WTC11 (cell line): ENCODE results near the gene RGS7. TPM values are rescaled to one million over a fixed set of nuclear protein-coding genes. Genes with fewer than 3 reads are reported as not detected.
A peak's percentile ranks its signal among the peaks of the same experiment; 100 is the strongest.

Experiments
- ATAC-seq: fragments of 200-7000 bp; cut with Tn5 transposase; 2 replicates; pipeline ENCODE4 v1.10.0; 2021; ENCODE audit warnings: mild to moderate bottlenecking, moderate library complexity
- CTCF ChIA-PET: fragments of 300-600 bp; sonication (Branson Sonifier 250); formaldehyde crosslinking; loops from one replicate; lab custom pipeline; 2021; ENCODE audit warnings: antibody characterized with exemption; lab: Charles Lee
- POLR2A ChIA-PET: fragments of 350-600 bp; sonication (Branson Sonifier 250); formaldehyde crosslinking; loops from one replicate; lab custom pipeline; 2021; ENCODE audit warnings: antibody characterized with exemption; lab: Charles Lee
- DNase-seq: peaks from one replicate; pipeline ENCODE4 v3.0.0; 2021; ENCODE audit warnings: low spot score
- H3K27ac Mint-ChIP-seq: 2 replicates; pipeline ENCODE4 v1.8.0; 2021; ENCODE audit warnings: mixed read lengths
- H3K27me3 Mint-ChIP-seq: 2 replicates; pipeline ENCODE4 v1.8.0; 2021; ENCODE audit warnings: low read depth, mild to moderate bottlenecking, moderate library complexity, mixed read lengths
- H3K36me3 Mint-ChIP-seq: 2 replicates; pipeline ENCODE4 v1.8.0; 2021; ENCODE audit warnings: mixed read lengths
- H3K4me1 Mint-ChIP-seq: 2 replicates; pipeline ENCODE4 v1.8.0; 2022; ENCODE audit warnings: mixed read lengths
- H3K4me3 Mint-ChIP-seq: 2 replicates; pipeline ENCODE4 v1.8.0; 2021; ENCODE audit warnings: mild to moderate bottlenecking, moderate library complexity, mixed read lengths
- H3K9me3 Mint-ChIP-seq: 2 replicates; pipeline ENCODE4 v1.8.0; 2021; ENCODE audit warnings: mixed read lengths
- AFF4 ChIP-seq: sonication (generic); formaldehyde crosslinking; IDR thresholded peaks from 2 replicates; pipeline ENCODE4 v1.8.1; 2023; ENCODE audit warnings: mild to moderate bottlenecking, missing genetic modification reagents, borderline replicate concordance
- ATF6 ChIP-seq: sonication (generic); formaldehyde crosslinking; IDR thresholded peaks from 2 replicates; pipeline ENCODE4 v1.8.1; 2023; ENCODE audit warnings: mild to moderate bottlenecking, missing genetic modification reagents
- GRHL2 ChIP-seq: fragments of 250-450 bp; sonication (Bioruptor Pico); IDR thresholded peaks from 2 replicates; pipeline ENCODE4 v1.8.0; 2022; ENCODE audit warnings: mild to moderate bottlenecking, moderate library complexity; ENCODE audit not compliant: insufficient replicate concordance, severe bottlenecking
- HMGA2 ChIP-seq: fragments of 250-450 bp; sonication (Bioruptor Pico); IDR thresholded peaks from 2 replicates; pipeline ENCODE4 v1.4.0; 2021; ENCODE audit warnings: mild to moderate bottlenecking, moderate library complexity
- KAT7 ChIP-seq: sonication (generic); formaldehyde crosslinking; IDR thresholded peaks from 2 replicates; pipeline ENCODE4 v1.8.1; 2023; ENCODE audit warnings: missing genetic modification reagents, mild to moderate bottlenecking, borderline replicate concordance
- NFYB ChIP-seq: sonication (generic); formaldehyde crosslinking; conservative IDR thresholded peaks from 2 replicates; pipeline ENCODE4 v1.8.0; 2022; ENCODE audit warnings: low read depth, missing genetic modification reagents
- NR2C2 ChIP-seq: sonication (generic); formaldehyde crosslinking; IDR thresholded peaks from 2 replicates; pipeline ENCODE4 v1.8.0; 2022; ENCODE audit warnings: mild to moderate bottlenecking, missing genetic modification reagents
- NR3C1 ChIP-seq: sonication (generic); formaldehyde crosslinking; conservative IDR thresholded peaks from 2 replicates; pipeline ENCODE4 v1.8.1; 2023; ENCODE audit warnings: low read depth, mild to moderate bottlenecking, missing genetic modification reagents
- PREB ChIP-seq: sonication (generic); formaldehyde crosslinking; IDR thresholded peaks from 2 replicates; pipeline ENCODE4 v1.8.1; 2022; ENCODE audit warnings: mild to moderate bottlenecking, missing genetic modification reagents, moderate library complexity, borderline replicate concordance
- PRRX2 ChIP-seq: fragments of 250-450 bp; sonication (Bioruptor Pico); IDR thresholded peaks from 2 replicates; pipeline ENCODE4 v1.8.0; 2021; ENCODE audit warnings: mild to moderate bottlenecking
- RELA ChIP-seq: sonication (generic); formaldehyde crosslinking; IDR thresholded peaks from 2 replicates; pipeline ENCODE4 v1.8.1; 2022; ENCODE audit warnings: missing genetic modification reagents, mild to moderate bottlenecking, borderline replicate concordance
- SP1 ChIP-seq: sonication (generic); formaldehyde crosslinking; conservative IDR thresholded peaks from 2 replicates; pipeline ENCODE4 v1.8.1; 2022; ENCODE audit warnings: missing genetic modification reagents
- USF1 ChIP-seq: sonication (generic); formaldehyde crosslinking; IDR thresholded peaks from 2 replicates; pipeline ENCODE4 v1.8.0; 2022; ENCODE audit warnings: mild to moderate bottlenecking, missing genetic modification reagents
- ZNF232 ChIP-seq: sonication (generic); formaldehyde crosslinking; IDR thresholded peaks from 2 replicates; pipeline ENCODE4 v1.8.0; 2022; ENCODE audit warnings: mild to moderate bottlenecking, missing genetic modification reagents
- total RNA-seq: library from RNA; stranded (reverse); gene quantifications from 3 replicates; pipeline ENCODE4 v1.2.3, GENCODE V29; 2021
- TF ChIP-seq, protein P1 (sequence below): fragments of 200-600 bp; IDR thresholded peaks from 2 replicates; pipeline ENCODE4 v1.8.0; 2022; ENCODE audit warnings: antibody characterized with exemption
- TF ChIP-seq, protein P2 (sequence below): sonication (generic); formaldehyde crosslinking; IDR thresholded peaks from 2 replicates; pipeline ENCODE4 v1.8.1; 2023; ENCODE audit warnings: mild to moderate bottlenecking, missing genetic modification reagents, moderate library complexity
- TF ChIP-seq, protein P3 (sequence below): sonication (generic); formaldehyde crosslinking; IDR thresholded peaks from 2 replicates; pipeline ENCODE4 v1.8.0; 2022; ENCODE audit warnings: mild to moderate bottlenecking, missing genetic modification reagents
- TF ChIP-seq, protein P4 (sequence below): sonication (generic); formaldehyde crosslinking; IDR thresholded peaks from 2 replicates; pipeline ENCODE4 v1.8.0; 2023; ENCODE audit warnings: mild to moderate bottlenecking, missing genetic modification reagents

Gene RGS7
- total RNA-seq, 1 experiment from 2014 or later: 1.2 TPM

GRCh38 chr1:241270016-241270415 is 87.0 kb downstream of the RGS7 start (continued):
- TF ChIP-seq NFYB (CRISPR knock-in tag) (no peak), NR3C1 (CRISPR knock-in tag) (no peak), ZNF232 (CRISPR knock-in tag) (no peak)

DNA sequence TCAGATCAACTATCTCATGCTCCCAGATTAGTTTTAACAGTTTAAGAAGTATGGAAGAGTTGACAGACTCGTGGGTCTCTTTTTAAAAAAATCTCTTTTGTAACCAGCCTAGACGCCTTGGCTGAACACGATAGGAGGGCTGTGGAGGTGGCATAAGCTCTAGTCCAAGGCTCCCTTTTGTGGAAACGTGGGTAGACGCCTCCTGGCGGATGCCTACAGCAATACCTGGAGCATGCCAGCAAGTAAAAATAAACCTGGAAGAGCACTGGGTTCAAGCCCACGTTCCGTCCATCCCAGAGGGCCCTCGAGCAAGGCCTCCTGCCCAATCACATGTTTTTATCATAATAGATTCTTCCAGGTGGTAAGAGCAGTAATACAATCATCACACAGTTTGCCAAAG is 87.9 kb downstream of the RGS7 start:
- CTCF ChIA-PET: interaction anchor here (0.5 to 2.9 kb wide), 7 partner anchors 31 to 623 kb away, joined by 3 to 19 read pairs (median 3); no protein-coding TSS in a partner anchor
- Mint-ChIP-seq H3K36me3 (peaks cover 23% of the 10 kb centered on the region), H3K9me3 (peaks cover 26% of the 10 kb centered on the region), H3K4me3 (no peak overlapping the region), H3K27ac (no peak overlapping the region), H3K4me1 (peaks cover 8% of the 10 kb centered on the region), H3K27me3 (no peaks in the 10 kb centered on the region)
- POLR2A ChIA-PET: no interaction called here
- DNase-seq (peak; percentile 47), ATAC-seq (peak; percentile 84)
- no peak for TF ChIP-seq GRHL2 (CRISPR knock-in tag)
- TF ChIP-seq, protein P1, sequence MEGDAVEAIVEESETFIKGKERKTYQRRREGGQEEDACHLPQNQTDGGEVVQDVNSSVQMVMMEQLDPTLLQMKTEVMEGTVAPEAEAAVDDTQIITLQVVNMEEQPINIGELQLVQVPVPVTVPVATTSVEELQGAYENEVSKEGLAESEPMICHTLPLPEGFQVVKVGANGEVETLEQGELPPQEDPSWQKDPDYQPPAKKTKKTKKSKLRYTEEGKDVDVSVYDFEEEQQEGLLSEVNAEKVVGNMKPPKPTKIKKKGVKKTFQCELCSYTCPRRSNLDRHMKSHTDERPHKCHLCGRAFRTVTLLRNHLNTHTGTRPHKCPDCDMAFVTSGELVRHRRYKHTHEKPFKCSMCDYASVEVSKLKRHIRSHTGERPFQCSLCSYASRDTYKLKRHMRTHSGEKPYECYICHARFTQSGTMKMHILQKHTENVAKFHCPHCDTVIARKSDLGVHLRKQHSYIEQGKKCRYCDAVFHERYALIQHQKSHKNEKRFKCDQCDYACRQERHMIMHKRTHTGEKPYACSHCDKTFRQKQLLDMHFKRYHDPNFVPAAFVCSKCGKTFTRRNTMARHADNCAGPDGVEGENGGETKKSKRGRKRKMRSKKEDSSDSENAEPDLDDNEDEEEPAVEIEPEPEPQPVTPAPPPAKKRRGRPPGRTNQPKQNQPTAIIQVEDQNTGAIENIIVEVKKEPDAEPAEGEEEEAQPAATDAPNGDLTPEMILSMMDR: peak; percentile 45
- TF ChIP-seq NR2C2 (CRISPR knock-in tag): no peak

- peaks cover 2% of the 10 kb centered on the region; the same call in 1 of the 2 replicates for H3K9me3 Mint-ChIP-seq
- ChIA-PET CTCF (no interaction called here), POLR2A (no interaction called here)
- DNase-seq: no peak
- no peak for ATAC-seq
- no peaks in the 10 kb centered on the region for H3K27me3 Mint-ChIP-seq
- H3K36me3 Mint-ChIP-seq: no peaks in the 10 kb centered on the region
- H3K4me1 Mint-ChIP-seq: peaks cover 4% of the 10 kb centered on the region
- H3K4me3 Mint-ChIP-seq: no peak overlapping the region
- no peak overlapping the region for H3K27ac Mint-ChIP-seq
- no peak for TF ChIP-seq USF1 (CRISPR knock-in tag)
- TF ChIP-seq PRRX2: no peak
- TF ChIP-seq SP1: no peak
- TF ChIP-seq, protein P2, sequence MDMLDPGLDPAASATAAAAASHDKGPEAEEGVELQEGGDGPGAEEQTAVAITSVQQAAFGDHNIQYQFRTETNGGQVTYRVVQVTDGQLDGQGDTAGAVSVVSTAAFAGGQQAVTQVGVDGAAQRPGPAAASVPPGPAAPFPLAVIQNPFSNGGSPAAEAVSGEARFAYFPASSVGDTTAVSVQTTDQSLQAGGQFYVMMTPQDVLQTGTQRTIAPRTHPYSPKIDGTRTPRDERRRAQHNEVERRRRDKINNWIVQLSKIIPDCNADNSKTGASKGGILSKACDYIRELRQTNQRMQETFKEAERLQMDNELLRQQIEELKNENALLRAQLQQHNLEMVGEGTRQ (CRISPR knock-in tag): no peak
- TF ChIP-seq KAT7 (CRISPR knock-in tag): no peak
- TF ChIP-seq, protein P3, sequence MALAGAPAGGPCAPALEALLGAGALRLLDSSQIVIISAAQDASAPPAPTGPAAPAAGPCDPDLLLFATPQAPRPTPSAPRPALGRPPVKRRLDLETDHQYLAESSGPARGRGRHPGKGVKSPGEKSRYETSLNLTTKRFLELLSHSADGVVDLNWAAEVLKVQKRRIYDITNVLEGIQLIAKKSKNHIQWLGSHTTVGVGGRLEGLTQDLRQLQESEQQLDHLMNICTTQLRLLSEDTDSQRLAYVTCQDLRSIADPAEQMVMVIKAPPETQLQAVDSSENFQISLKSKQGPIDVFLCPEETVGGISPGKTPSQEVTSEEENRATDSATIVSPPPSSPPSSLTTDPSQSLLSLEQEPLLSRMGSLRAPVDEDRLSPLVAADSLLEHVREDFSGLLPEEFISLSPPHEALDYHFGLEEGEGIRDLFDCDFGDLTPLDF (CRISPR knock-in tag): no peak
- no peak for TF ChIP-seq RELA
- TF ChIP-seq AFF4 (CRISPR knock-in tag): no peak
- TF ChIP-seq, protein P4, sequence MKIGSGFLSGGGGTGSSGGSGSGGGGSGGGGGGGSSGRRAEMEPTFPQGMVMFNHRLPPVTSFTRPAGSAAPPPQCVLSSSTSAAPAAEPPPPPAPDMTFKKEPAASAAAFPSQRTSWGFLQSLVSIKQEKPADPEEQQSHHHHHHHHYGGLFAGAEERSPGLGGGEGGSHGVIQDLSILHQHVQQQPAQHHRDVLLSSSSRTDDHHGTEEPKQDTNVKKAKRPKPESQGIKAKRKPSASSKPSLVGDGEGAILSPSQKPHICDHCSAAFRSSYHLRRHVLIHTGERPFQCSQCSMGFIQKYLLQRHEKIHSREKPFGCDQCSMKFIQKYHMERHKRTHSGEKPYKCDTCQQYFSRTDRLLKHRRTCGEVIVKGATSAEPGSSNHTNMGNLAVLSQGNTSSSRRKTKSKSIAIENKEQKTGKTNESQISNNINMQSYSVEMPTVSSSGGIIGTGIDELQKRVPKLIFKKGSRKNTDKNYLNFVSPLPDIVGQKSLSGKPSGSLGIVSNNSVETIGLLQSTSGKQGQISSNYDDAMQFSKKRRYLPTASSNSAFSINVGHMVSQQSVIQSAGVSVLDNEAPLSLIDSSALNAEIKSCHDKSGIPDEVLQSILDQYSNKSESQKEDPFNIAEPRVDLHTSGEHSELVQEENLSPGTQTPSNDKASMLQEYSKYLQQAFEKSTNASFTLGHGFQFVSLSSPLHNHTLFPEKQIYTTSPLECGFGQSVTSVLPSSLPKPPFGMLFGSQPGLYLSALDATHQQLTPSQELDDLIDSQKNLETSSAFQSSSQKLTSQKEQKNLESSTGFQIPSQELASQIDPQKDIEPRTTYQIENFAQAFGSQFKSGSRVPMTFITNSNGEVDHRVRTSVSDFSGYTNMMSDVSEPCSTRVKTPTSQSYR (CRISPR knock-in tag): no peak
- TF ChIP-seq HMGA2: no peak
- TF ChIP-seq PREB: no peak
- no peak for TF ChIP-seq ATF6
These were observed 90.9 kb downstream of the RGS7 start for GRCh38 chr1:241266121-241266520.
